ENCODE results near the gene PRH2.

PRH2 gene

DNA sequence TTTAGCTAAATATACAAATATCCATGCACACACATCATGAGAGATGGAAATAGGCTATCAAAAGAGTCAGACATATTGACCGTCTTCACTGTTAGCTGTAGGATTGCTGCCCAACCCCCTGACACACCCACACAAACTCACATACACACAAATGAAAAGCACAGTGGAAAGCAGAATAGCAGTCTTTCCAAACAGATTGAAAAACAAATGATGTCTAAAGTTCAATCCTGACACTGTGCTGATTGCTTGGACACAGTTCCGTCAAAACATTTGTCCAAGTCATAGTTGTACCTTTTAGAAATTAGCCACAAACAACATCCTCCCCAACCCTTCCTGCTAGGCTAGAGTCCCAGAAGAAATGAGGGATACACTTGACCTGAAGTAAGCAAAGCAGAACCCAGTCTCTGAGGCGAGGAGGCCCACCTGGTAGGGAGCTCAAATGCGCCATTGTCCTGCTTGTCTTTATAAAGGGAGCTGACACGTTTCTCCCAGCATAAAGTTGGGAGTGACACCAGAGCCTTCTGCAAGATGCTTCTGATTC, at the start of gene PRH2:
PRH2 (plus strand) TSS at position 491 of the 541 bp plus-strand sequence; CDS start at position 529, 38 bp downstream.
- DNase-seq (ENCODE audit: low spot score): no peak

DNA sequence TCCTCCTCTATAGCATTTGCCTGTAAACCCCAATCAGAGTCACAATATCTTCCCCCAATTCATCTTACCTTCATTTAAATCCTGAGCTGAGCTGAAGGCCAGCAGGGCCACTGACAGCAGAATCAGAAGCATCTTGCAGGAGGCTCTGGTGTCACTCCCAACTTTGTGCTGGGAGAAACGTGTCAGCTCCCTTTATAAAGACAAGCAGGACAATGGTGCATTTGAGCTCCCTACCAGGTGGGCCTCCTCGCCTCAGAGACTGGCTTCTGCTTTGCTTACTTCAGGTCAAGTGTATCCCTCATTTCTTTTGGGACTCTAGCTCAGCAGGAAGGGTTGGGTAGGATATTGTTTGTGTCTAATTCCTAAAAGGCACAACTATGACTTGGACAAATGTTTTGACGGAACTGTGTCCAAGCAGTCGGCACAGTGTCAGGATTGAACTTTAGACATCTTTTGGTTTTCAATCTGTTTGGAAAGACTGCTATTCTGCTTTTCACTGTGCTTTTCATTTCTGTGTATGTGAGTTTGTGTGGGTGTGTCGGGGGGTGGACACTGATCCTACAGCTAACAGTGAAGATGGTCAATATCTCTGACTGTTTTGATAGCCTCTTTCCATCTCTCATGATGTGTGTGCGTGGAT, 44.8 kb upstream of the PRH2 start, which contains the start of gene PRH1:
PRH1 (minus strand) TSS at position 170 of the 640 bp plus-strand sequence; CDS start at position 132, 38 bp downstream.
- DNase-seq (ENCODE audit: low spot score): no peak

DNA sequence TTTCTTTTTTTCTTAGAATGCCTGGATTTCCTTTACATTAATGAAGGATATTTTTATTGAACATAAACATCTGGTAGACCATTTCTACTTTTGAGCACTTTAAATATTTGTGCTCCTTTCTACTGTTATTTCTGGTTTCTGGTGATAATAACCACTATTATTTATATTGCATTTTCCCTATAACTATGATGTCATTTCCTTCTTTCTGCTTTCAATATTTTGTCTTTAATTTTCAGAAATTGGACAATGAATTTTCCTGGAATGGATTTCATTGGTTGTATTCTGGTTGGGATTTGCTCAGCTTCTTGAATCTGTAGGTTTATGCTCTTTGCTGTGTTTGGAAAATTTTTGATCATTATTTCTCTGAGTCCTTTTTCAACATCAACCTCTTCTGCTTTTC, 39.8 kb upstream of the PRH2 start:
- DNase-seq (ENCODE audit: low spot score): no peak

- no peak for DNase-seq (ENCODE audit: low spot score)
Observed at GRCh38 chr12:10891937-10892336, 37.1 kb upstream of the PRH2 start.

GRCh38 chr12:10896854-10897253, 32.2 kb upstream of the PRH2 start:
- DNase-seq (ENCODE audit: low spot score): no peak

GRCh38 chr12:10900530-10900929, 28.5 kb upstream of the PRH2 start:
- no peak for DNase-seq (ENCODE audit: low spot score)

GRCh38 chr12:10900972-10901371, 28.1 kb upstream of the PRH2 start:
- no peak for DNase-seq (ENCODE audit: low spot score)

GRCh38 chr12:10901427-10901826, 27.6 kb upstream of the PRH2 start:
- DNase-seq (ENCODE audit: low spot score): no peak

DNA sequence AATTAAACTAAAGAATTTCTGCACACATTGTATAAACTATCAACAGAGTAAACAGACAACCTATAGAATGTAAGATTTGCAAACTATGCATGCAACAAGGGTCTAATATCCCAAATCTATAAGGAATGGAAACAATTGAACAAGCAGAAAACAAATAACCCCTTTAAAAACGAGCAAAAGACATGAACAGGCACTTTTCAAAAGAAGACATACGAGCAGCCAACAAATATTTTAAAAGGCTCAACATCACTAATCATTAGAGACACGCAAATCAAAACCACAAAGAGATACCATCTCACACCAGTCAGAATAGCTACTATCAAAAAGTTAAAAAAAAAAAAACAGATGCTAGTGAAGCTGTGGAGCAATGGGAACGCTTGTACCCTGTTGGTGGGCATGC, 24.4 kb upstream of the PRH2 start:
- DNase-seq (ENCODE audit: low spot score): no peak

DNA sequence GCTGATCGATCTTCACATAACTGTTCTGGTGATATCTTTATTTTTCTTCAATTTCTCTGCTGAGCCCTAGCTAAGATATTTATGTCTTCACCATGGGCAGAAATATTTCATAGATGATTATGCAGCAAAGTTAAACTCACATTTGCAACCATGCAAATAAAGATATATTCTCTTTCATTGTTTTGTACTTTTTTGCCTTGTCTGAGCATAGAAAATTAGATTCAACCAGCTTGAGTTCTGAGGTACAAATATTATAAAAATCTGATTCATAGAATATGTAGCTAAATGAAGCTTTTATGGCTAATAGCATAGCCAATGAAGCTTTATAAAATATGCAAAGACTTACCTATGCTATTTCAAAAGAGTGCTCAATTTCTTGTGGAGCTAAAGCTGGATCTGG, 19.6 kb upstream of the PRH2 start, which contains the start of gene TAS2R13:
TAS2R13 (minus strand) TSS at position 101 of the 400 bp plus-strand sequence. CDS start 264 bp downstream, outside the sequence.
- DNase-seq (ENCODE audit: low spot score): no peak

DNA sequence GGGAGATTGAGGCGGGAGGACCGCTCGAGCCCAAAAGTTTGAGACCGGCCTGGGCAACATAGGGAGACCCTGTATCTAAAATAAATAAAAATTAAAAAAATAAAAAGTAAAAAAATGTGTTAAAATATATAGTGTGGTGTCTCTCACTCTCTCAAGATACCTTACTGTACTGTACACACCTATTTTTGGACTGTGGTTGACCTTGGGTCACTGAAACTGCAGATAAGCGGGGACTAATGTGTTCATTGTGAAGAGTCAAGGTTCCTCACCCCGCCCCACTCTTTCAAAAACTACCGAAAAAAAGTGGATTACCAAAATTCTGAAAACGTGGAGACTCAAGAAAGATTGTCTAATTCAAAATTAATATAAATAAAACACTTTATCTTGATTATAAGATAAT, 18.7 kb upstream of the PRH2 start:
- DNase-seq (ENCODE audit: low spot score): no peak

- no peak for DNase-seq (ENCODE audit: low spot score)
Observed at GRCh38 chr12:10919809-10920208, 9.2 kb upstream of the PRH2 start.

- no peak for DNase-seq (ENCODE audit: low spot score)
Observed at GRCh38 chr12:10926269-10926668, 2.8 kb upstream of the PRH2 start.

DNA sequence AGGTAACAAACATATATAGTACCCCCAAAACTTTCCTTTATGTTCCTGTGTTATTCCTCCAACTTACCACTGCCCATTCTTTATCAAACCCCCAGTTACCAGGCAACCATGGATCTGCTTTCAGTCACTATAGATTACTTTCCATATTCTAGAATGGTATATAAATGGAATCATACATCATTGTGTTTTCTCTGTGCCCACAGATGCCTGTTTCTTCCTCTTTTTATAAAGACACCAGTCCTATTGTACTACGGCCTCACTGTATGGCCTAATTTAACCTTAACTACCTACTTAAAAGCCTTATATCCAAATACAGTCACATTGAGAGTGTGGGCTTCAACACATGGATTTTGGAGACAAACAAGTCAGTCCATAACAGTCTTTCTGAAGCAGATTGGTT, 7.5 kb downstream of the PRH2 start:
- no peak for DNase-seq (ENCODE audit: low spot score)

DNA sequence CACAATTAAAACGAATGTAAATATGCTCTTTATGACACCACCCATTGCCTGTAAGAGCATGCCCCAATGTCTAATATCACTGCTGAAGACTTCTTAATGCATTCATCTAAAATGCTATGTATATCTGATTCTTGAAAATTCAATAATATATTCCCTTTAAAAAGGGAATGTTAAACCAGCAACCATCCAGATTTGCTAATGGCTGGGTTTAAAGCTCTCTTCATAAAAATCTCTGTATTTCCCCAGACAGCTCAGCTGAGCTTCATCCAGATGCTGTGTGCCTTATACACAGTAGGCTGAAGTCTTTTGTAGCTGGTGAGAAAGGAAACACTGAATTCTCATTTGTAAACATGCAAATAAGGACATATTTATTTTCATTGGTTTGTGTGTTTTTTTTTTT, 10.1 kb downstream of the PRH2 start, which contains the start of gene TAS2R14:
TAS2R14 (minus strand) TSS at position 101 of the 400 bp plus-strand sequence; CDS start at position 45, 56 bp downstream.
- DNase-seq (ENCODE audit: low spot score): no peak

DNA sequence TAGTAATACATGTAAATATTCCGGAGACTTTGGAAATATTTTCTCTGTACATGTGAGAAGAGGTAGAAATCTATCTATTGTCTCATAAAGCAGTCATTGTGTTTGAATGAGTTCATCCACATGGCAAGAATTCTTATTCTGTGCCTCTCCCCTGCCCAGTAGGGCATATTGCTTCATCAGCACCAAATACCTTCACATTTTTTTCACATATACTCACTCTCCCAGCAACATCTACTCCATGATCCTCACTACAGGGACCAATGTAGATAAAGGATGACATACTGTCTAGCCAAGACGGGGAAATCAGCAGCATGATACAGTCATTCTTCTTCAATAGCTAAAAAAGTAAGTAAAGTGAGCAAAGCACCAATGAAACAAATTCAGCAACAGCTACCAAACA, 11.4 kb downstream of the PRH2 start:
- DNase-seq (ENCODE audit: low spot score): no peak

- DNase-seq (ENCODE audit: low spot score): no peak
Observed at GRCh38 chr12:10941369-10941768, 12.3 kb downstream of the PRH2 start.

- DNase-seq (ENCODE audit: low spot score): no peak
Observed at GRCh38 chr12:10941916-10942607, 13.0 kb downstream of the PRH2 start.

DNA sequence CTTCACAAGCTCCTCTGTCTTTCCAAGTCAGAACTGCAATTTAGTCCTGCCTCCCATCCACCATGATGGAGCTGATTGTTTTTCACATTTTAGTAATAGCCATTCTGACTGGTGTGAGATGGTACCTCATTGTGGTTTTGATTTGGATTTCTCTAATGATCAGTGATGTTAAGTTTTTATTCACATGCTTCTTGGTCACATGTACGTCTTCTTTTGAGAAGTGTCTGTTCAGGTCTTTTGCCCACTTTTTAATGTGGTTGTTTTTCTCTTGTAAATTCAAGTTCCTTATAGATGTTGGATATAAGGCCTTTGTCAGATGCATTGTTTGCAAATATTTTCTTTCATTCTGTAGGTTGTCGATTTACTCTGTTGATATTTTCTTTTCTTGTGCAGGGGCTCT, 14.1 kb downstream of the PRH2 start:
- no peak for DNase-seq (ENCODE audit: low spot score)

DNA sequence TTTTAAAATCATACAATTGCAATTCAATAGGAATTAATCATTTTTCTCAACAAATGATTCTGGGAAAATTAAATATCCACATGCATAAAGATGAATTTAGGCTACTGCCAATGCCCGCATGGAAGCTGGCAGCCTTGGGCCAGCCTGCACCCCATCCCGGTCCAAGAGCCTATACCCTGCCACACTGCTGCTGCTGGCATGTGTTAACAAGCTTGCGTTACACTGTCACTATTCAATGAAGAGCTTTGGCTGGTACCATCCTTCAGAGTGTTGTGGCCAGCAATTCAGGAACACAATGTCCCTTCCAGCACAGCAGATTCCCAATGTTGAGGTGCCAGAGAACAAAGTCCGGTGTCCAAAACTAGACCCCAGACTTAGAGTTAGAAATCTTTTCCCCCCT, 23.6 kb downstream of the PRH2 start:
- DNase-seq (ENCODE audit: low spot score): no peak

DNA sequence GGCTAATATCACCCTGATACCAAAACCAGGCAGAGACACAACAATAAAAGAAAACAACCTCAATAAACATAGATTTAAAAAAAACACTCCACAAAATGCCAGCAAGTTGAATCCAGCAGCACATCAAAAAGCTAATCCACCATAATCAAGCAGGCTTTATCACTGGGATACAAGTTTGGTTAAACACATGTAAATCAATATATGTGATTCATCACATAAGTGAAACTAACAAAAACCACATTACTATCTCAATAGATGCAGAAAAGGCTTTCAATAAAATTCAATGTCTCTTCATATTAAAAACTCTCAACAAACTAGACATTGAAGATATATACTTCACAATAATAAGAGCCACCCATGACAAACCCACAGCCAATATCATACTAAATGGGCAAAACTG, 27.0 kb downstream of the PRH2 start:
- DNase-seq (ENCODE audit: low spot score): no peak

DNA sequence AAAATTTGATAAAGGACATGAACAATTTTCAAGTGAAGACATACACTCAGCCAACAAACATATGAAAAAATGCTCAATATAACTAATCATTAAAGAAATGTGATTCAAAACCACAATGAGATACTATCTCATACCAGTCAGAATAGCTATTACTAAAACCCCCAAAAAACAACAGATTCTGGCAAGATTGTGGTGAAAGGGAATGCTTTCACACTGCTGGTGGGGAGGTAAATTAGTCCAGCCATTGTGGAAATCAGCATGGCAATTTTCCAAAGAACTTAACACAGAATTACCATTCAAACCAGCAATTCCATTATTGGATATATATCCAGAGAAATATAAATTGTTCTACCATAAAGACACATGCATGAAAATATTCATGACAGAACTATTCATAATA, 28.7 kb downstream of the PRH2 start:
- DNase-seq (ENCODE audit: low spot score): no peak

- DNase-seq (ENCODE audit: low spot score): peak; percentile 24
Observed at GRCh38 chr12:10959804-10960203, 30.8 kb downstream of the PRH2 start.
